ENCODE results near the gene ATP6V1F. TPM values are rescaled to one million over a fixed set of nuclear protein-coding genes. Genes with fewer than 3 reads are reported as not detected.

The ATP6V1F gene
- total RNA-seq, 2 experiments from 2014 or later, result 108 to 155 TPM

- Histone ChIP-seq H3K4me1 (ENCODE audit: insufficient read depth, low read length, poor library complexity, severe bottlenecking) (peaks cover 5% of the 10 kb centered on the region), H4K20me1 (ENCODE audit: insufficient read depth, low read length) (no peaks in the 10 kb centered on the region), H3K4me3 (ENCODE audit: low read depth, low read length, poor library complexity, severe bottlenecking) (no peak overlapping the region), H3K79me2 (ENCODE audit: insufficient read depth, low read depth, low read length) (no peaks in the 10 kb centered on the region), H3K9me3 (ENCODE audit: low read length) (no peaks in the 10 kb centered on the region), H3K9me2 (ENCODE audit: insufficient read depth, low read length) (no peaks in the 10 kb centered on the region), H3K4me2 (ENCODE audit: low read length) (no peak overlapping the region), H3K36me3 (ENCODE audit: insufficient read depth, low read length) (no peaks in the 10 kb centered on the region), H3K27ac (ENCODE audit: low read depth, low read length, poor library complexity, severe bottlenecking) (no peak overlapping the region), H2AFZ (ENCODE audit: low read length) (no peak overlapping the region)
- POLR2A ChIA-PET, result no interaction called here
- no peak for DNase-seq (ENCODE audit: low spot score)
- CTCF ChIA-PET (ENCODE audit: unreplicated experiment), result no interaction called here
- TF ChIP-seq CTCF (conservative IDR thresholded peaks at IDR 0.05; ENCODE audit: low read length) (no peak), EZH2phosphoT487 (IDR thresholded peaks at IDR 0.05; ENCODE audit: borderline replicate concordance, low read depth, low read length) (no peak)
- intact Hi-C loops (cut with micrococcal nuclease; ENCODE audit: unreplicated experiment), result no loop called here
- BruUV-seq (replicated peaks), result no TSS peak
These were observed 43.5 kb downstream of the ATP6V1F start for GRCh38 chr7:128906001-128906765.

- H3K9me2 ChIP-seq (ENCODE audit: insufficient read depth, low read length), result no peaks in the 10 kb centered on the region
- intact Hi-C loops (cut with micrococcal nuclease; ENCODE audit: unreplicated experiment), result no loop called here
- H3K4me3 ChIP-seq (ENCODE audit: low read depth, low read length, poor library complexity, severe bottlenecking), result no peak overlapping the region
- DNase-seq (ENCODE audit: low spot score), result no peak
- no peak overlapping the region for H3K4me2 ChIP-seq (ENCODE audit: low read length)
- no peak for TF ChIP-seq CTCF (conservative IDR thresholded peaks at IDR 0.05; ENCODE audit: low read length)
- TF ChIP-seq EZH2phosphoT487 (IDR thresholded peaks at IDR 0.05; ENCODE audit: borderline replicate concordance, low read depth, low read length), result no peak
- no peaks in the 10 kb centered on the region for H3K36me3 ChIP-seq (ENCODE audit: insufficient read depth, low read length)
- no TSS peak for BruUV-seq (replicated peaks)
- POLR2A ChIA-PET, result no interaction called here
- no peaks in the 10 kb centered on the region for H3K9me3 ChIP-seq (ENCODE audit: low read length)
- H3K27ac ChIP-seq (ENCODE audit: low read depth, low read length, poor library complexity, severe bottlenecking), result no peak overlapping the region
- no peaks in the 10 kb centered on the region for H3K79me2 ChIP-seq (ENCODE audit: insufficient read depth, low read depth, low read length)
- CTCF ChIA-PET (ENCODE audit: unreplicated experiment), result no interaction called here
- peaks cover 5% of the 10 kb centered on the region for H3K4me1 ChIP-seq (ENCODE audit: insufficient read depth, low read length, poor library complexity, severe bottlenecking)
- H2AFZ ChIP-seq (ENCODE audit: low read length), result no peak overlapping the region
- no peaks in the 10 kb centered on the region for H4K20me1 ChIP-seq (ENCODE audit: insufficient read depth, low read length)
These were observed 44.3 kb downstream of the ATP6V1F start for GRCh38 chr7:128906766-128907559.

All from OCI-LY7 (cell line).